HG03460 (cell line): ENCODE results near the gene POM121L2.

Experiments used
- ATAC-seq: cut with Tn5 transposase; IDR thresholded peaks from one replicate; pipeline ENCODE4 v1.9.1; 2021; ENCODE audit not compliant: unreplicated experiment

POM121L2 gene

GRCh38 chr6:27260836-27261375 is 51.2 kb downstream of the POM121L2 start:
- no peak for ATAC-seq

- no peak for ATAC-seq
Measured at GRCh38 chr6:27260369-27260768, 51.7 kb downstream of the POM121L2 start.
